GM13976 (cell line): ENCODE results near the gene KIAA2012.

Experiments
- DNase-seq: peaks from one replicate; pipeline ENCODE4 v3.0.0; 2012; ENCODE audit warnings: low spot score
- in situ Hi-C: fragments of 300-500 bp; cut with MboI; formaldehyde crosslinking; loops from one replicate; pipeline ENCODE4 v1.12.0; 2022; ENCODE audit warnings: low sequenced_read_pairs, mixed read lengths, inconsistent platforms; ENCODE audit not compliant: unreplicated experiment
- TF ChIP-seq, protein P1 (sequence below): IDR thresholded peaks from 2 replicates; pipeline ENCODE4 v1.5.1; 2012; ENCODE audit warnings: borderline replicate concordance, mild to moderate bottlenecking; ENCODE audit not compliant: insufficient read depth; ENCODE audit errors: extremely low read depth, missing control alignments, control extremely low read depth

KIAA2012 gene

DNA sequence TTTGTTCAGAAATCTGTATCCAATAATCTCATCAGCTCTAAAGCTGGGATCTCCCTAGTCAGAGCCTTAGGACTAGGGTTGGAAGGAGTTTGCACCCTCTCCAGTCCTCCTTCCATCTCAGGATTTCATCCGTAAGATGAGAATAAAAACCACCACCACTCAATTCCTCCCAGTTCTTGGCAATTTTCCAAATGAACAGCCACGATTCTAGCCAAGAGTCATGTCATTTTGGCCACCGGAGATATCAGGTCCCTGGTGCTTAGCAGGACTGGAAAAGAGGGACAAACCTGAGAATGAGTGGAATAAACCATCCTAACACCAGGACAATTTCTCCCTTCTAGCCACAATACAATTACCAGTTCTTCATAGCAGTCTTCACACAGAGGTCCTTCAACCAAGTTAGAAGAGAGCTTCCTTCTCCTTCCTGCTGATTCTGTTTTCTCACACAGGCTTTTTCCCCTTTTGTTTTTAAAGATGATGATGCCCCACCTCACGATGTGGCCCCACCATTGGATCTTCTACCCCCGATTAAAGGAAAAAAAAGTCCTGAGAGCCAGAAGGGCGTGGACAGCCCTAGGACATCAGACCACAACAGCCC is 36.2 kb downstream of the KIAA2012 start:
- in situ Hi-C loops, result no loop called here
- DNase-seq, result no peak
- TF ChIP-seq, protein P1, sequence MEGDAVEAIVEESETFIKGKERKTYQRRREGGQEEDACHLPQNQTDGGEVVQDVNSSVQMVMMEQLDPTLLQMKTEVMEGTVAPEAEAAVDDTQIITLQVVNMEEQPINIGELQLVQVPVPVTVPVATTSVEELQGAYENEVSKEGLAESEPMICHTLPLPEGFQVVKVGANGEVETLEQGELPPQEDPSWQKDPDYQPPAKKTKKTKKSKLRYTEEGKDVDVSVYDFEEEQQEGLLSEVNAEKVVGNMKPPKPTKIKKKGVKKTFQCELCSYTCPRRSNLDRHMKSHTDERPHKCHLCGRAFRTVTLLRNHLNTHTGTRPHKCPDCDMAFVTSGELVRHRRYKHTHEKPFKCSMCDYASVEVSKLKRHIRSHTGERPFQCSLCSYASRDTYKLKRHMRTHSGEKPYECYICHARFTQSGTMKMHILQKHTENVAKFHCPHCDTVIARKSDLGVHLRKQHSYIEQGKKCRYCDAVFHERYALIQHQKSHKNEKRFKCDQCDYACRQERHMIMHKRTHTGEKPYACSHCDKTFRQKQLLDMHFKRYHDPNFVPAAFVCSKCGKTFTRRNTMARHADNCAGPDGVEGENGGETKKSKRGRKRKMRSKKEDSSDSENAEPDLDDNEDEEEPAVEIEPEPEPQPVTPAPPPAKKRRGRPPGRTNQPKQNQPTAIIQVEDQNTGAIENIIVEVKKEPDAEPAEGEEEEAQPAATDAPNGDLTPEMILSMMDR, result no peak

DNA sequence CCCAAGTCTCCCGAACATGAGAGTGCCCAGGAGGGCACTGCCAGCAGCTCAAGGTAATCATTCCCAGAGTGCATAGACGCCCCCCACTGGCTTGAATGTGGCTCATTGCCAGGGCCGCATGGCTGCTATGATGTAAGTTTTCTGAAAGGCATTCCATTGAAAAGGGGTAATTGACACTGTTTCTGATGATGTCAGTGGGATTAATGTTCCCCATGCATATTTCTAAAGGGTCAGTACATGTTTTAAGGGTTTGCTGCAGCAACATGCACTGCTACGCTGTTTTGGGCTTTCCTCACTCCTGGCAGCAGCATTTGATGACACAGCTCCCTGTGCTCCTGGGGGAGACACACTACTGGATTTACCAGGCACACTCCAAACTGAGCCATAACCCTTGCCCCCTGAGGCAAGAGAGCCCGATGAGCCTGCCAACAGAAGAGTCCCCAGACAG is 36.7 kb downstream of the KIAA2012 start:
- in situ Hi-C loops, result no loop called here
- TF ChIP-seq, protein P1, result no peak
- DNase-seq, result no peak

DNA sequence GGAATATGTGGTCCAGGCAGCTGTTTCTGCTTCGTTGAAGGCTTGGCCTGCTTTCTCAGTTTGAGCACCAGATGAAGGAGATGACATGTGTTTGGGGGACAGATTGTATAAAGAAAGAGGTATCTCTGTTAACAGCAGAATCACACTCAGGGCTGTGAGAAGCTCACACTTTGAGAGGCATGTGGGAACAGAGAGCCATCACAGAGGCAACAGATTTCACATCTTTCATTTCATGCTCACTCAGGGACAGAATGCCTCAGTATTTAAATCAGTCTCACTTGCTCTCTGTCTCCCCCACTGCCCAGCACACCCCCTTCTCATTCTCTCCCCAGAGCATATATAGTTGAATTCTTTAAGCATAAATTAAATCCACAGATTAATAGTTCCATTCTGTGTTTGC is 37.4 kb downstream of the KIAA2012 start:
- no peak for DNase-seq
- TF ChIP-seq, protein P1, result no peak
- in situ Hi-C loops, result no loop called here

DNA sequence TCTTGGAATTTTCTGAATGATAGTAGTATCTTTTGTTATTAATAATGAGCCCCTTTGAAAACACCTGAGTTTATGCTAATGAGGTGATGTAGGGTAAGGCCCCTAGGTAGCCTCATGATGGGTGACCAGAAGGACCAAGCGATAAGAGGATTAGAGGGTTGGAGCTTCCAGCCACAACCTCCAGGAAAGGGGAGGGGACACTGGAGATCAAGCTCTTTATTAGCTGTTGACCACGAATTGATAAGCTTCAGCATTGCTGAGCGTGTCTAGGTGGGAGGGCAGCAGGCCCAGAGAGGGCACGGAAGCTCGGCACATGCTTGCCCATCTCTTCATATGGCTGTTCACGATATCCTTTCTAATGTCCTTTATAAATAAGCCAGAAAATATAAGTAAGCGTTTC is 39.0 kb downstream of the KIAA2012 start:
- in situ Hi-C loops, result no loop called here
- TF ChIP-seq, protein P1, result no peak
- DNase-seq, result no peak

DNA sequence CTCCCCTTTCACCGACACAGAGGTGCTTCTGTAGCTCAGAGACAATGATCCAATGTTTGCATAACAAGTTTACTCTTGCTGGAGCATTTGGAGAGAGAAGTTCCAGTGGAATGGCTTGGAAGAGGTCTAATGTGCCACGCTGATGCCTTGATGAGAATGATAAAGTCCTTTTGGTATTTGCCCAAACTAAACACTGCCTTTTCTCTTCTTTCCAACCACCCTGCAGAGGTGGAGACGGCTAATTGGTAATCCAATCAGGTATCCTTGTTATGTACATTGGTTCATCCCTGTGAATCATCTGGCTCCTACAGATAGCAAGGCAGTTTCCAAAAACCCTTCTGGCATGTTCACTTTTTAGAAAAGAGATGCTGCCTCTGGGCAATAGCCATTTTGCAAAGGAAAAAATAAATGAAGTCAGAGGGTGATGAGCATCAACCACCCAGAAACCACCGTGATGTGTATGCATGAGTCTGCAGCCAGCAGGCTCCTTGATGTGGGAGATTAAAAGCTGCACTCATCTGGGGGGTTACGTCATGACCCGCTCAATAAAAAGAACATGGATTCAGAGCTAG is 40.6 kb downstream of the KIAA2012 start:
- in situ Hi-C loops, result no loop called here
- no peak for DNase-seq

DNA sequence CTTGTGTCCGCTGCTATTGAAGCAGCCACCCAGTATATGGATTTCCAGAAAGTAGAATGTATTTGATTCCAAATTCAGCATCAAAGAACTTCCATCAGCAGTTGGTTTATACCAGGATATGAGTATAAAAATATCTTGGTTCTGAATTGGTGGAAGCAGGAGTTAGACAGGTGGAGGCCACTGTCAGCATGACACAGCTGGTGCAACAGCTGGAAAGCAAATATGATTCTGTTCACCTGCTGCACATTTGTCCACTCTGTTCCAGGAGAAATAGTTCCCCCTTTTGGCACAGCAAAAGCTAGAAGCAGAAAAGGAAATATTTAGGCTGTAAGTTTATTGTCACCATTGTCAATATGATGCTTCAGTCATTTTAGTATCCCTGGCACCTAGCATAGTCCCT is 41.2 kb downstream of the KIAA2012 start:
- in situ Hi-C loops, result no loop called here
- DNase-seq, result no peak
- TF ChIP-seq, protein P1, result no peak

More for the DNA sequence above, 40.6 kb downstream of the KIAA2012 start:
- TF ChIP-seq, protein P1, result no peak

DNA sequence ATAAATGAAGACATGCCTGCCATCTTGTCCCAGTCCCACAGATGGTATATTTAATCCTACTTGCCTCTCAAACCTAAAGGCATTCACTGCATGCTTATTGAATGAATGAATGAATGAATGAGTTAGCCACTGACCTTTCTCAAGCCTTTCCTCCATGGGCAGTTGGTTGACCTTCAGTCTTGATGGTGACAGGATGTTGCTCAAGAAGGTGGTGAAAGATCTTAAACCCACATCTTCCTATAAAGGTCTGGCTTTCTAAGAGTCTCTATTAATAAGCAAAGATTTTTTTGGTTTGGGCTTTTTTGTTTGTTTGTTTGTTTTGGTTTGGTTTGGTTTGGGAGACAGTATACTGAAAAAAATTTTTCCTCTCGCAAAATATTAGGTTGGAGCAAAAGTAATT is 41.7 kb downstream of the KIAA2012 start:
- DNase-seq, result no peak
- in situ Hi-C loops, result no loop called here
- TF ChIP-seq, protein P1, result no peak
